Omental fat pad (tissue), 4 donors: ENCODE results near the gene WSB1. TPM values are rescaled to one million over a fixed set of nuclear protein-coding genes. Genes with fewer than 3 reads are reported as not detected.

Source experiments
- ATAC-seq: fragments of 150-250 bp; one replicate; pipeline ENCODE4 v1.9.1; 2016; ENCODE audit warnings: mild to moderate bottlenecking, moderate library complexity; ENCODE audit not compliant: low FRiP score
- DNase-seq: peaks from one replicate; pipeline ENCODE4 v3.0.0-alpha.2; 2019; ENCODE audit warnings: low spot score
- total RNA-seq, 4 donors: library from RNA; depleted of rRNA; stranded (reverse); fragments of >200 nt; gene quantifications; one replicate each; pipeline ENCODE4 v1.1.0, GENCODE V29; 2016
- TF ChIP-seq, protein P1 (sequence below), 3 donors: fragments of 450-650 bp; IDR thresholded peaks; one replicate each; pipeline ENCODE4 v1.5.1; 2016 to 2017; ENCODE audit warnings: antibody characterized with exemption in 3 of 3, mild to moderate bottlenecking in 3 of 3, moderate library complexity in 2 of 3

The WSB1 gene
- total RNA-seq, 4 donors from 2014 or later, result 136 to 217 (median 175) TPM

DNA sequence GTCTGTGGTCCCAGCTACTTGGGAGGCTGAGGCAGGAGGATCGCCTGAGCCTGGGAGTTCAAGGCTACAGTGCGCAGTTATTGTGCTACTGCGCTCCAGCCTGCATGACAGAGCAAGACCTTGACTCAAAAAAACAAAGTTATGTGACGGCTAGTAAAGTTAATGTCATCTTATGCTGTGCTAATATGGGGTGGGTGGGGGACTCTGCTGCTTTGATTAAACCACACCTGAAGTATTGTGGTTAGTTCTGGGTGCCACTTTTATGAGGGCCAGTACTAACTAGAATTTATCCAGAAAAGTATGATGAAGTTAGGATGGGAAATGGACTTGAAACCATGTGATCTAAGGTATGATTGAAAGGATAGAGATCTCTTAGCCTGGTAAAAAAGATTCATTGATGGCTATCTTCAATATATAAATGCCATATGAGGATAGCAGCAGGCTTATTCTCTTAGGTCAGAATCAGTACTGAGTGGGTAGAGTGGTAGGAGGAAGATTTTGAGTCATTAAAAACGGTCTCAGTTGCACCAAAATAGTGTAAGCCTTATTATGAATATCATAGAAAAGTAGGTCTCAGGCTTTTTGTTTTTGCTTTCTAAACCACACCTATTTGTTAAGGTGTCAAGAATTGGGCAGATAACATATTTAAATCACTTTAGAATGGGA is 5.6 kb downstream of the WSB1 start:
- DNase-seq, result no peak
- TF ChIP-seq, protein P1, sequence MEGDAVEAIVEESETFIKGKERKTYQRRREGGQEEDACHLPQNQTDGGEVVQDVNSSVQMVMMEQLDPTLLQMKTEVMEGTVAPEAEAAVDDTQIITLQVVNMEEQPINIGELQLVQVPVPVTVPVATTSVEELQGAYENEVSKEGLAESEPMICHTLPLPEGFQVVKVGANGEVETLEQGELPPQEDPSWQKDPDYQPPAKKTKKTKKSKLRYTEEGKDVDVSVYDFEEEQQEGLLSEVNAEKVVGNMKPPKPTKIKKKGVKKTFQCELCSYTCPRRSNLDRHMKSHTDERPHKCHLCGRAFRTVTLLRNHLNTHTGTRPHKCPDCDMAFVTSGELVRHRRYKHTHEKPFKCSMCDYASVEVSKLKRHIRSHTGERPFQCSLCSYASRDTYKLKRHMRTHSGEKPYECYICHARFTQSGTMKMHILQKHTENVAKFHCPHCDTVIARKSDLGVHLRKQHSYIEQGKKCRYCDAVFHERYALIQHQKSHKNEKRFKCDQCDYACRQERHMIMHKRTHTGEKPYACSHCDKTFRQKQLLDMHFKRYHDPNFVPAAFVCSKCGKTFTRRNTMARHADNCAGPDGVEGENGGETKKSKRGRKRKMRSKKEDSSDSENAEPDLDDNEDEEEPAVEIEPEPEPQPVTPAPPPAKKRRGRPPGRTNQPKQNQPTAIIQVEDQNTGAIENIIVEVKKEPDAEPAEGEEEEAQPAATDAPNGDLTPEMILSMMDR (IDR thresholded peaks at IDR 0.05), result no peak

DNA sequence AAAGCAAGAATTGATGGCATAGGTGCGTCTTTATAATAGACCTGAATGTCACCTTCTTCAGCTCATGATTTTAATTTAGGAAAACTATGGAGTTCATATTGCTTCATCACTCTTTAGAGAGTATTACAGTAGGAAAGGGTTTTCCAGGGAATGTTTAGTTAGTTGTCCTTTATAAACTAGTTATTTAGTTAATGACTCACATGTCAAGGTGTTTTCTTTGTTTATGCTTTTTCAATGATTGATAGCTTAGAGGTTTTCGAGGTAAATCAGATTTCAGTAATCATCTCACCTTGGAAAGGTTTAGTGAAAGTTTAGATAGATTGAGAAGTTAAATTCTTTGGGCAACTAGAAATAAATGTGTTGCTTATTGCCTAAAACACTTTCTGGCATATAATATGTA is 9.8 kb downstream of the WSB1 start:
- DNase-seq (no peak), ATAC-seq (no peak)
- TF ChIP-seq, protein P1 (IDR thresholded peaks at IDR 0.05), result no peak

More for the DNA sequence above, 5.6 kb downstream of the WSB1 start:
- no peak for ATAC-seq

DNA sequence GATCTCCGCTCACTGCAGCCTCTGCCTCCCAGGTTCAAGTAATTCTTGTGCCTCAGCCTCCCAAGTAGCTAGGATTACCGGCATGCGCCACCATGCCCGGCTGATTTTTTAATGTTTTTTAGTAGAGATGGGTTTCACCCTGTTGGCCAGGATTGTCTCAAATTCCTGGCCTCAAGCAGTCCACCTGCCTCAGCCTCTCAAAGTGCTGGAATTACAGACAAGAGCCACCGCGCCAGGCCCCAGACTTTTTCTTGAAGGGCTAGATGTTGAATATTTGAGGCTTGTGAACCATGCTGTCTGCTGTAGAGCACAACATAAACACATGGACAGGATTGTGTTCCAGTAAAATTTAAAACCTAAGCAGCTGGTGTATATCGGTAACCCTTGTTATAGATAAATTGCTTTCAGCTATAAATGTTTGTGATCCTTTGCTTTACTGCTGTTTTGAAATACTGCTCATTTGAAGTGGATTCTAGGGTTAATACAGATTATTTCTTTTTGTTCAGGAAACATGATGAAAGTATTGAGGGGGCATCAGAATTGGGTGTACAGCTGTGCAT is 12.4 kb downstream of the WSB1 start:
- ATAC-seq, result no peak
- DNase-seq, result no peak
- TF ChIP-seq, protein P1 (IDR thresholded peaks at IDR 0.05), result no peak

DNA sequence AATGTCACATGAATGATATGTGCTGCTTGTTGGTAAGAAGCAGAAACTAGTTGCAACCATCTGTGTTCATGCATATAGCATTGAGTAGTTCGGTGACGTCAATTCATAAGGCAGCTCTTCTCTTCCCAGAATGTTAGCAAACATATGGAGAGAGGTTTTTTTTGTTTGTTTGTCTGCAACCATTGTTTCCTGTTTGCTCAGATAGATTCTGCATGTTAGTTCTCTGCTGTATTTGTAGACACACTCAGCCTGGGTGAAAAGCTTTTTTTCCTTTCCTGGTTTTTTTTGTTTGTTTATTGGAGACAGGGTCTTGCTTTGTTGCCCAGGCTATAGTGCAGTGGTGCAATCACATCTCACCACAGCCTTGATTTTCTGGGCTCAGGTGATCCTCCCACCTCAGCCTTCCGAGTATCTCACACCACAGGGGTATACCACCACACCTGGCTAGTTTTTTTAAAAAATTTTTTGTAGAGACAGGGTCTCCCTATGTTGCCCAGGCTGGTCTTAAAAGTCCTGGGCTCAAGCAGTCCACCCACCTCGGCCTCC is 16.7 kb downstream of the WSB1 start:
- TF ChIP-seq, protein P1 (IDR thresholded peaks at IDR 0.05), result no peak
- ATAC-seq, result no peak

DNA sequence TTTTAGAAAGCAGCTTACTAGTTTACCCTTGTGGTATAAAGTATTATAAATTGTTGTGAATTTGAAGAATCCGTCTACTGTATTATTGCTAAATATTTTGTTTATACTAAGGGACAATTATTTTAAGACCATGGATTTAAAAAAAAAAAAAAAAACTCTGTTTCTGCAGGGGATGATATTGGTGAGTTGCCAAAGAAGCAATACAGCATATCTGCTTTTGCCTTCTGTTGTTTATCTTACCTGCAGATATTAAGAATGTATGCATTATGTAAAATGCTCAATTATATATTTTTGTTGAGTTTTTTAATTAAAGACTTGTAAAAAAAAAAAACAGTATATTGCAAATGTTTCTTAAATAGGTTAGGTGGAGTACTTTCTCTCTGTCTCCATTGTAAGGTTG is 19.4 kb downstream of the WSB1 start:
- TF ChIP-seq, protein P1 (IDR thresholded peaks at IDR 0.05), result no peak
- DNase-seq (no peak), ATAC-seq (no peak)

More for the DNA sequence above, 16.7 kb downstream of the WSB1 start:
- no peak for DNase-seq

DNA sequence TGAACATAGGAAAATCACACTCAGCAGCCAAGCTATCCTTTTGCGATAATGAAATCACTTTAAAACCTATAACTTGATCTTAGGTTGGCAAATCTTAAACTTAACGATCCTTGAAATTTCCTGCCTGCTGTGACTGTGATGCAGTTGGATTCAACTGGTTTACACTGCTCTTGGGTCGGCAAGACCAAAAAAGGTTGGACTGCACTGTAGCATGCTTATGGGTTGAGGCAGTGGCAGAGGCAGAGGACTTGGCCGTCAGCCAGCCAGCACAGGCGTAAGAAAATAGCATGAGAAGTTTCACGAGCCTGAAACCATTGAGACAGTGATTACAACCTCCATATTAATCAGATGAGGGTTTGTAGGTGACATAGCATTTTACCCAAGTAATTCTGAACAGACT is 21.4 kb downstream of the WSB1 start:
- DNase-seq (peak; percentile 66), ATAC-seq (peak; percentile 67)
- TF ChIP-seq, protein P1 (IDR thresholded peaks at IDR 0.05), result no peak
